GM12891 (cell line): Measurements from ENCODE around the gene INSIG1.

Experiments used
- PAX5 ChIP-seq: IDR thresholded peaks from 2 replicates; pipeline ENCODE4 v1.6.1; 2011; ENCODE audit warnings: low read length, moderate library complexity, mild to moderate bottlenecking; ENCODE audit not compliant: insufficient read depth, severe bottlenecking
- POLR2A ChIP-seq: IDR thresholded peaks from 2 replicates; pipeline ENCODE4 v1.6.1; 2011; ENCODE audit warnings: low read depth, low read length, control low read depth
- POLR2AphosphoS5 ChIP-seq: IDR thresholded peaks from 2 replicates; pipeline ENCODE4 v1.6.1; 2011; ENCODE audit warnings: low read depth, low read length, control low read depth
- SPI1 ChIP-seq: IDR thresholded peaks from 2 replicates; pipeline ENCODE4 v1.6.1; 2011; ENCODE audit warnings: low read depth, low read length, control low read depth
- TAF1 ChIP-seq: IDR thresholded peaks from 2 replicates; pipeline ENCODE4 v1.6.1; 2011; ENCODE audit warnings: low read depth, low read length, control low read depth

- TF ChIP-seq TAF1 (no peak), POLR2AphosphoS5 (no peak), POLR2A (no peak), PAX5 (no peak), SPI1 (no peak)
Measured at GRCh38 chr7:155340071-155340531, 42.4 kb downstream of the INSIG1 start.
